A549 (cell line): ENCODE data around the gene C1orf35.

Experiments
- BHLHE40 ChIP-seq: IDR thresholded peaks from 2 replicates; pipeline ENCODE4 v1.6.1; 2012; ENCODE audit warnings: low read depth, low read length, inconsistent platforms
- HDAC2 ChIP-seq: fragments of 200-600 bp; sonication (generic); IDR thresholded peaks from 2 replicates; pipeline ENCODE4 v1.6.1; 2016
- JUNB ChIP-seq: fragments of >200 bp; sonication (Bioruptor Twin); formaldehyde crosslinking; IDR thresholded peaks from 2 replicates; pipeline ENCODE4 v1.6.1; 2016
- RCOR1 ChIP-seq: fragments of 150-350 bp; IDR thresholded peaks from 2 replicates; pipeline ENCODE4 v1.6.1; 2014; ENCODE audit warnings: antibody characterized with exemption, low read length, low read depth
- ZFP36 ChIP-seq: fragments of 450-650 bp; IDR thresholded peaks from 2 replicates; pipeline ENCODE4 v1.6.1; 2014; ENCODE audit warnings: borderline replicate concordance; ENCODE audit not compliant: partially characterized antibody
- ZNF302 ChIP-seq: fragments of 250-450 bp; sonication (Bioruptor Pico); IDR thresholded peaks from 2 replicates; pipeline ENCODE4 v1.9.0; 2021; ENCODE audit warnings: inconsistent platforms, mild to moderate bottlenecking, moderate library complexity
- TF ChIP-seq, protein P1 (sequence below): fragments of >200 bp; sonication (Bioruptor Twin); formaldehyde crosslinking; IDR thresholded peaks from 3 replicates; pipeline ENCODE4 v1.5.1; 2016

DNA sequence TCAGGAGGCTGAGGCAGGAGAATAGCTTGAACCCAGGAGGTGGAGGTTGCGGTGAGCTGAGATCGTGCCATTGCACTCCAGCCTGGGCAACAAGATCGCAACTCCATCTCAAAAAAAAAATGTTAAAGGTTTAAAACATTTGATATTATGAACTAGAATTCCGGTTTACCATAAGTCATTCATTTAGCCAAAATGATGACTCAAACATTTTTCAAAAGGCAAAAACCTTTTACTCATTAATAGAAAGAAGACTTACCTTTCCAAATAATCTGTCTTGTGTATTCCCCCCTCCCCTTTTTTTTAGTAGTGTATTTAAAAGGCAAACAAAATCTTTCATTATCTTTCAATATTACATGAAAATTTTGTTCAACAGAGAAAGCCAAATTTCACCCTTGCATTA, 14.2 kb upstream of the C1orf35 start:
- TF ChIP-seq ZFP36, result no peak
- TF ChIP-seq, protein P1, sequence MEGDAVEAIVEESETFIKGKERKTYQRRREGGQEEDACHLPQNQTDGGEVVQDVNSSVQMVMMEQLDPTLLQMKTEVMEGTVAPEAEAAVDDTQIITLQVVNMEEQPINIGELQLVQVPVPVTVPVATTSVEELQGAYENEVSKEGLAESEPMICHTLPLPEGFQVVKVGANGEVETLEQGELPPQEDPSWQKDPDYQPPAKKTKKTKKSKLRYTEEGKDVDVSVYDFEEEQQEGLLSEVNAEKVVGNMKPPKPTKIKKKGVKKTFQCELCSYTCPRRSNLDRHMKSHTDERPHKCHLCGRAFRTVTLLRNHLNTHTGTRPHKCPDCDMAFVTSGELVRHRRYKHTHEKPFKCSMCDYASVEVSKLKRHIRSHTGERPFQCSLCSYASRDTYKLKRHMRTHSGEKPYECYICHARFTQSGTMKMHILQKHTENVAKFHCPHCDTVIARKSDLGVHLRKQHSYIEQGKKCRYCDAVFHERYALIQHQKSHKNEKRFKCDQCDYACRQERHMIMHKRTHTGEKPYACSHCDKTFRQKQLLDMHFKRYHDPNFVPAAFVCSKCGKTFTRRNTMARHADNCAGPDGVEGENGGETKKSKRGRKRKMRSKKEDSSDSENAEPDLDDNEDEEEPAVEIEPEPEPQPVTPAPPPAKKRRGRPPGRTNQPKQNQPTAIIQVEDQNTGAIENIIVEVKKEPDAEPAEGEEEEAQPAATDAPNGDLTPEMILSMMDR, result no peak
- no peak for TF ChIP-seq JUNB
- TF ChIP-seq BHLHE40, result no peak
- no peak for TF ChIP-seq RCOR1
- TF ChIP-seq HDAC2, result no peak
- no peak for TF ChIP-seq ZNF302
